Neural cell (in vitro differentiated cells): ENCODE data around the gene ENTPD8. TPM values are rescaled to one million over a fixed set of nuclear protein-coding genes. Genes with fewer than 3 reads are reported as not detected.

Experiments used
- H2AFZ ChIP-seq: fragments of 200-600, 300-800 bp; sonication (generic), shearing (Covaris generic); 2 replicates; pipeline ENCODE4 v1.6.0; 2014; ENCODE audit warnings: low read depth, mild to moderate bottlenecking, antibody characterized with exemption, low read length, moderate library complexity
- H3F3A ChIP-seq: fragments of 200-600 bp; shearing (Covaris generic); 2 replicates; pipeline ENCODE4 v1.6.1; 2016; ENCODE audit warnings: mild to moderate bottlenecking, moderate library complexity, mixed read lengths, antibody characterized with exemption, low read length; ENCODE audit not compliant: insufficient read depth, poor library complexity, severe bottlenecking
- H3K27ac ChIP-seq: fragments of 200-600, 300-800 bp; sonication (generic), shearing (Covaris generic); 2 replicates; pipeline ENCODE4 v1.5.1; 2014; ENCODE audit warnings: mild to moderate bottlenecking, low read length, moderate library complexity
- H3K27me3 ChIP-seq: fragments of 300-800, 200-600 bp; sonication (generic), shearing (Covaris generic); 2 replicates; pipeline ENCODE4 v1.6.0; 2014; ENCODE audit warnings: mild to moderate bottlenecking, low read depth, low read length, moderate library complexity; ENCODE audit not compliant: insufficient read depth
- H3K36me3 ChIP-seq: fragments of 300-800, 200-600 bp; sonication (generic), shearing (Covaris generic); 2 replicates; pipeline ENCODE4 v1.5.1; 2014; ENCODE audit warnings: mild to moderate bottlenecking, antibody characterized with exemption, low read length, moderate library complexity; ENCODE audit not compliant: insufficient read depth
- H3K4me2 ChIP-seq: fragments of 300-800, 200-600 bp; sonication (generic), shearing (Covaris generic); 2 replicates; pipeline ENCODE4 v1.6.0; 2014; ENCODE audit warnings: mild to moderate bottlenecking, low read length
- H3K4me3 ChIP-seq: fragments of 300-800, 200-600 bp; sonication (generic), shearing (Covaris generic); 2 replicates; pipeline ENCODE4 v1.5.1; 2014; ENCODE audit warnings: mild to moderate bottlenecking, low read length, moderate library complexity
- H3K79me2 ChIP-seq: fragments of 200-600 bp; shearing (Covaris generic); replicated peaks from 2 replicates; pipeline ENCODE4 v1.6.0; 2014; ENCODE audit warnings: mild to moderate bottlenecking, low read length, moderate library complexity; ENCODE audit not compliant: insufficient read depth
- H3K9ac ChIP-seq: fragments of 300-800, 200-600 bp; sonication (generic), shearing (Covaris generic); 2 replicates; pipeline ENCODE4 v1.6.1; 2016; ENCODE audit warnings: mild to moderate bottlenecking, low read length, mixed read lengths
- H3K9me2 ChIP-seq: fragments of 200-600 bp; shearing (Covaris generic); 2 replicates; pipeline ENCODE4 v1.6.1; 2016; ENCODE audit warnings: mild to moderate bottlenecking, low read length, mixed read lengths; ENCODE audit not compliant: insufficient read depth
- H3K9me3 ChIP-seq: fragments of 200-600, 300-800 bp; sonication (generic), shearing (Covaris generic); 2 replicates; pipeline ENCODE4 v1.6.1; 2016; ENCODE audit warnings: mild to moderate bottlenecking, mixed run types, low read length, moderate library complexity, mixed read lengths
- H4K20me1 ChIP-seq: fragments of 200-600 bp; shearing (Covaris generic); 2 replicates; pipeline ENCODE4 v1.6.1; 2016; ENCODE audit warnings: mild to moderate bottlenecking, mixed run types; ENCODE audit not compliant: insufficient read depth
- EP300 ChIP-seq: fragments of 450-650 bp; conservative IDR thresholded peaks from 2 replicates; pipeline ENCODE4 v1.6.1; 2014; ENCODE audit warnings: antibody characterized with exemption, mild to moderate bottlenecking, moderate library complexity; ENCODE audit not compliant: poor library complexity, severe bottlenecking
- EZH2 ChIP-seq: fragments of 200-600, 300-800 bp; shearing (Covaris generic), sonication (generic); IDR thresholded peaks from 2 replicates; pipeline ENCODE4 v1.6.1; 2014; ENCODE audit warnings: antibody characterized with exemption, low read length, borderline replicate concordance, mild to moderate bottlenecking; ENCODE audit not compliant: insufficient read depth, poor library complexity, severe bottlenecking
- MXI1 ChIP-seq: fragments of 450-650 bp; conservative IDR thresholded peaks from 2 replicates; pipeline ENCODE4 v1.6.1; 2014; ENCODE audit warnings: antibody characterized with exemption, mild to moderate bottlenecking; ENCODE audit not compliant: poor library complexity, severe bottlenecking
- POLR2AphosphoS5 ChIP-seq: IDR thresholded peaks from 2 replicates; pipeline ENCODE4 v1.6.1; 2012
- RAD21 ChIP-seq: fragments of 450-650 bp; conservative IDR thresholded peaks from 2 replicates; pipeline ENCODE4 v1.6.1; 2014; ENCODE audit warnings: antibody characterized with exemption, mild to moderate bottlenecking, moderate library complexity
- SMC3 ChIP-seq: fragments of 450-650 bp; conservative IDR thresholded peaks from 2 replicates; pipeline ENCODE4 v1.6.1; 2014; ENCODE audit warnings: antibody characterized with exemption, mild to moderate bottlenecking, moderate library complexity; ENCODE audit not compliant: poor library complexity
- TAF1 ChIP-seq: IDR thresholded peaks from 2 replicates; pipeline ENCODE4 v1.6.1; 2012; ENCODE audit warnings: low read depth
- polyA plus RNA-seq: library from polyadenylated mRNA; depleted of rRNA; stranded (reverse); fragments of >200 nt; gene quantifications from 2 replicates; pipeline ENCODE4 v1.2.3, GENCODE V29; 2014
- TF ChIP-seq, protein P1 (sequence below): IDR thresholded peaks from 2 replicates; pipeline ENCODE4 v1.6.1; 2012; ENCODE audit warnings: borderline replicate concordance
- TF ChIP-seq, protein P2 (sequence below): fragments of 450-650 bp; IDR thresholded peaks from 2 replicates; pipeline ENCODE4 v1.5.1; 2014; ENCODE audit warnings: antibody characterized with exemption, mild to moderate bottlenecking, moderate library complexity; ENCODE audit not compliant: poor library complexity, severe bottlenecking

The ENTPD8 gene
- polyA plus RNA-seq, 1 donor from 2014 or later: not detected

DNA sequence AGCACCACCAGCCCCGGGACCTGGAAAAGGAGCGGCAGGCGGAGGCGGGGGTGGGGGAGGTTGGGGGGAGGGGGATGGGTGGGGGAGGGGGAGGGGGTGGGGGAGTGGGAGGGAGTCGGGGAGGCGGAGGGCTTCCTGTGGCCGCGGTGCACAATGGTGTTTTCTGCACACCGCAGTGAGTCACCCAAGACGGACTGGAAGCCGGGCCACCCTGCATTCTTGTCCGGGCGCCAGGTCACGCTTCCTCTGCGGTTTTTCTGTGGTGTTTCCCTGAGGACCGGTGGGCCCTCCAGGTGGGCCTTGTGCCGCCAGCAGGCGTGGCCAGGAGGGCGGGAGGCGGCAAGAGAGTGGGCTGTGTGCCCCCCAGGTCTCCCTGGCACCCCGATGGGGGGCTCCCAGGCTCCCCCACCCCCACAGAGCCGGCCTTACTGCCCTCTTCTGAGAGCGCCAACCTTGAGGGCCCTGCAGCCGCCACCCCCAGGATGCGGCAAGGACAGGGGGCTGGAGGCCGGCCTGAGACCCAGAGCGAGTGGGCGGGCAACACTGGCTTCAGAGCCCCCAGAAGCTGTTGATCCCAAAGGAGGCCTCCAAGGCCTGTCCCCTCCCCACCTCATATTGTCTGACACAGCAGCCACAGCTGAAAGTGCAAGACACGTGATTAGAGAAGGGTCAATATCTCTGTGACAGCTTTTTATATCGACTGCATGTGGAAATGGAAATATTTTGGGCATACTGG, 29.3 kb downstream of the ENTPD8 start:
- H3F3A ChIP-seq: no peaks in the 10 kb centered on the region
- H3K79me2 ChIP-seq: no peaks in the 10 kb centered on the region
- H3K9me3 ChIP-seq: no peaks in the 10 kb centered on the region
- H2AFZ ChIP-seq: no peak overlapping the region
- no peaks in the 10 kb centered on the region for H3K27me3 ChIP-seq
- no peak overlapping the region for H3K9ac ChIP-seq
- no peaks in the 10 kb centered on the region for H3K9me2 ChIP-seq
- H3K36me3 ChIP-seq: no peaks in the 10 kb centered on the region
- no peak overlapping the region for H3K4me3 ChIP-seq
- no peak overlapping the region for H3K4me2 ChIP-seq
- no peak overlapping the region for H3K27ac ChIP-seq
- TF ChIP-seq TAF1 (no peak), EP300 (no peak), SMC3 (no peak), MXI1 (no peak)
- TF ChIP-seq, protein P1, sequence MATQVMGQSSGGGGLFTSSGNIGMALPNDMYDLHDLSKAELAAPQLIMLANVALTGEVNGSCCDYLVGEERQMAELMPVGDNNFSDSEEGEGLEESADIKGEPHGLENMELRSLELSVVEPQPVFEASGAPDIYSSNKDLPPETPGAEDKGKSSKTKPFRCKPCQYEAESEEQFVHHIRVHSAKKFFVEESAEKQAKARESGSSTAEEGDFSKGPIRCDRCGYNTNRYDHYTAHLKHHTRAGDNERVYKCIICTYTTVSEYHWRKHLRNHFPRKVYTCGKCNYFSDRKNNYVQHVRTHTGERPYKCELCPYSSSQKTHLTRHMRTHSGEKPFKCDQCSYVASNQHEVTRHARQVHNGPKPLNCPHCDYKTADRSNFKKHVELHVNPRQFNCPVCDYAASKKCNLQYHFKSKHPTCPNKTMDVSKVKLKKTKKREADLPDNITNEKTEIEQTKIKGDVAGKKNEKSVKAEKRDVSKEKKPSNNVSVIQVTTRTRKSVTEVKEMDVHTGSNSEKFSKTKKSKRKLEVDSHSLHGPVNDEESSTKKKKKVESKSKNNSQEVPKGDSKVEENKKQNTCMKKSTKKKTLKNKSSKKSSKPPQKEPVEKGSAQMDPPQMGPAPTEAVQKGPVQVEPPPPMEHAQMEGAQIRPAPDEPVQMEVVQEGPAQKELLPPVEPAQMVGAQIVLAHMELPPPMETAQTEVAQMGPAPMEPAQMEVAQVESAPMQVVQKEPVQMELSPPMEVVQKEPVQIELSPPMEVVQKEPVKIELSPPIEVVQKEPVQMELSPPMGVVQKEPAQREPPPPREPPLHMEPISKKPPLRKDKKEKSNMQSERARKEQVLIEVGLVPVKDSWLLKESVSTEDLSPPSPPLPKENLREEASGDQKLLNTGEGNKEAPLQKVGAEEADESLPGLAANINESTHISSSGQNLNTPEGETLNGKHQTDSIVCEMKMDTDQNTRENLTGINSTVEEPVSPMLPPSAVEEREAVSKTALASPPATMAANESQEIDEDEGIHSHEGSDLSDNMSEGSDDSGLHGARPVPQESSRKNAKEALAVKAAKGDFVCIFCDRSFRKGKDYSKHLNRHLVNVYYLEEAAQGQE: no peak
- H4K20me1 ChIP-seq: no peaks in the 10 kb centered on the region

DNA sequence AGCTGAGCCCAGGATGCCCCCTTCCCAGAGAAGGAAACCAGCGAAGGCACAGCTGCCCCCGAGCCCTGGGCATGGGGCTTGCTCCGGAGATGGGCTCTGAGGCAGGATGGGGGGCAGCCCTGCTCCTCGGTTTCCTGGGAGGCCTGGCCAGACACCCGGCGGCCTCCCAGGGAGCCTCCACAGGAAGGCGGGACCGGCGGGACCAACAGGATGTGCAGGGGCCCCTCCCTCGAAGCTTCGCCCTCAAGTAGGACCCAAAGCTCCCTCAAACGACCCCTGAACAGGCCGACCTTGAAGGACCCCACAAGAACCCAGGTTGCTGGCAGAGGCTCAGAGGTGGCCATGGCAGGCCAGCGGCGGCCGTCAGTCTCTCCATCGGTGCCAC, 29.9 kb downstream of the ENTPD8 start:
- Histone ChIP-seq H3K4me2 (no peak overlapping the region), H3K27ac (no peak overlapping the region), H2AFZ (no peak overlapping the region), H3F3A (no peaks in the 10 kb centered on the region), H3K4me3 (no peak overlapping the region), H3K9me3 (no peaks in the 10 kb centered on the region), H3K36me3 (no peaks in the 10 kb centered on the region), H3K9ac (no peak overlapping the region), H4K20me1 (no peaks in the 10 kb centered on the region), H3K27me3 (no peaks in the 10 kb centered on the region), H3K9me2 (no peaks in the 10 kb centered on the region), H3K79me2 (no peaks in the 10 kb centered on the region)
- no peak for TF ChIP-seq EZH2
- TF ChIP-seq TAF1: no peak
- TF ChIP-seq, protein P1: no peak
- no peak for TF ChIP-seq EP300
- TF ChIP-seq POLR2AphosphoS5: no peak
- TF ChIP-seq MXI1: no peak
- TF ChIP-seq SMC3: no peak
- TF ChIP-seq RAD21: no peak
- TF ChIP-seq, protein P2, sequence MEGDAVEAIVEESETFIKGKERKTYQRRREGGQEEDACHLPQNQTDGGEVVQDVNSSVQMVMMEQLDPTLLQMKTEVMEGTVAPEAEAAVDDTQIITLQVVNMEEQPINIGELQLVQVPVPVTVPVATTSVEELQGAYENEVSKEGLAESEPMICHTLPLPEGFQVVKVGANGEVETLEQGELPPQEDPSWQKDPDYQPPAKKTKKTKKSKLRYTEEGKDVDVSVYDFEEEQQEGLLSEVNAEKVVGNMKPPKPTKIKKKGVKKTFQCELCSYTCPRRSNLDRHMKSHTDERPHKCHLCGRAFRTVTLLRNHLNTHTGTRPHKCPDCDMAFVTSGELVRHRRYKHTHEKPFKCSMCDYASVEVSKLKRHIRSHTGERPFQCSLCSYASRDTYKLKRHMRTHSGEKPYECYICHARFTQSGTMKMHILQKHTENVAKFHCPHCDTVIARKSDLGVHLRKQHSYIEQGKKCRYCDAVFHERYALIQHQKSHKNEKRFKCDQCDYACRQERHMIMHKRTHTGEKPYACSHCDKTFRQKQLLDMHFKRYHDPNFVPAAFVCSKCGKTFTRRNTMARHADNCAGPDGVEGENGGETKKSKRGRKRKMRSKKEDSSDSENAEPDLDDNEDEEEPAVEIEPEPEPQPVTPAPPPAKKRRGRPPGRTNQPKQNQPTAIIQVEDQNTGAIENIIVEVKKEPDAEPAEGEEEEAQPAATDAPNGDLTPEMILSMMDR: no peak
